Activated B cell treated with CpG ODN at 0.5 μM for 24 hours (primary cell): ENCODE results near the gene TANC2. TPM values are rescaled to one million over a fixed set of nuclear protein-coding genes. Genes with fewer than 3 reads are reported as not detected.

Experiments used
- ATAC-seq: fragments of 200-7000 bp; cut with Tn5 transposase; one replicate; pipeline ENCODE4 v1.10.0; 2021; ENCODE audit warnings: low read depth, mild to moderate bottlenecking, moderate library complexity
- CTCF ChIA-PET: fragments of 350-600 bp; sonication (Branson Sonifier 250); formaldehyde crosslinking; loops from one replicate; lab custom pipeline; 2021; ENCODE audit warnings: antibody characterized with exemption; lab: Charles Lee
- POLR2A ChIA-PET: fragments of 350-600 bp; sonication (Branson Sonifier 250); formaldehyde crosslinking; loops from one replicate; lab custom pipeline; 2021; ENCODE audit warnings: antibody characterized with exemption; lab: Charles Lee
- DNase-seq: peaks from one replicate; pipeline ENCODE4 v3.0.0; 2022
- H3K27ac Mint-ChIP-seq: one replicate; pipeline ENCODE4 v1.8.0; 2020; ENCODE audit warnings: mixed read lengths
- H3K27me3 Mint-ChIP-seq: one replicate; pipeline ENCODE4 v1.8.0; 2021; ENCODE audit warnings: mixed read lengths
- H3K36me3 Mint-ChIP-seq: one replicate; pipeline ENCODE4 v1.8.0; 2021; ENCODE audit warnings: low read depth, mixed read lengths
- H3K4me1 Mint-ChIP-seq: one replicate; pipeline ENCODE4 v1.8.0; 2021; ENCODE audit warnings: mixed read lengths
- H3K4me3 Mint-ChIP-seq: one replicate; pipeline ENCODE4 v1.8.0; 2020; ENCODE audit warnings: mild to moderate bottlenecking, mixed read lengths
- H3K9me3 Mint-ChIP-seq: one replicate; pipeline ENCODE4 v1.8.0; 2020; ENCODE audit warnings: mixed read lengths
- CTCF ChIP-seq: fragments of 200-600 bp; IDR thresholded peaks from one replicate; pipeline ENCODE4 v1.8.0; 2022; ENCODE audit warnings: antibody characterized with exemption, mild to moderate bottlenecking
- intact Hi-C: fragments of 100-400 bp; cut with micrococcal nuclease; formaldehyde crosslinking; loops from one replicate; pipeline ENCODE4 v1.15.1; 2024
- total RNA-seq: library from RNA; stranded (reverse); gene quantifications from 2 replicates; pipeline ENCODE4 v1.2.3, GENCODE V29; 2022

TANC2 gene
- total RNA-seq, 1 donor from 2014 or later, result 17.2 TPM

GRCh38 chr17:62923258-62924150, 42.5 kb upstream of the TANC2 start:
- no peak for TF ChIP-seq CTCF
- DNase-seq (no peak), ATAC-seq (no peak)
- Mint-ChIP-seq H3K27ac (no peak overlapping the region), H3K4me3 (no peak overlapping the region), H3K27me3 (peaks cover 12% of the 10 kb centered on the region), H3K36me3 (no peaks in the 10 kb centered on the region), H3K4me1 (no peaks in the 10 kb centered on the region), H3K9me3 (no peaks in the 10 kb centered on the region)
- intact Hi-C loops, result no loop called here
- CTCF ChIA-PET, result no interaction called here
- POLR2A ChIA-PET, result no interaction called here

- Mint-ChIP-seq H3K36me3 (no peaks in the 10 kb centered on the region), H3K27ac (no peak overlapping the region), H3K4me3 (no peak overlapping the region), H3K27me3 (peaks cover 6% of the 10 kb centered on the region), H3K4me1 (no peaks in the 10 kb centered on the region), H3K9me3 (no peaks in the 10 kb centered on the region)
- ChIA-PET POLR2A (no interaction called here), CTCF (no interaction called here)
- DNase-seq (no peak), ATAC-seq (no peak)
- no peak for TF ChIP-seq CTCF
- intact Hi-C loops, result no loop called here
These were observed 40.7 kb upstream of the TANC2 start for GRCh38 chr17:62925267-62925836.

- ChIA-PET POLR2A (no interaction called here), CTCF (no interaction called here)
- ATAC-seq (no peak), DNase-seq (no peak)
- no peaks in the 10 kb centered on the region for H3K36me3 Mint-ChIP-seq
- intact Hi-C loops, result no loop called here
- H3K4me3 Mint-ChIP-seq, result no peak overlapping the region
- peaks cover 10% of the 10 kb centered on the region for H3K27me3 Mint-ChIP-seq
- no peaks in the 10 kb centered on the region for H3K9me3 Mint-ChIP-seq
- no peak for TF ChIP-seq CTCF
- H3K27ac Mint-ChIP-seq, result no peak overlapping the region
- H3K4me1 Mint-ChIP-seq, result no peaks in the 10 kb centered on the region
These were observed 39.0 kb upstream of the TANC2 start for GRCh38 chr17:62927083-62927482.

GRCh38 chr17:62929320-62929719, 36.7 kb upstream of the TANC2 start:
- CTCF ChIA-PET, result interaction anchor here (1.4 kb wide), 1 partner anchor 10 kb away, joined by 3 read pairs; no protein-coding TSS in a partner anchor
- H3K4me3 Mint-ChIP-seq, result no peak overlapping the region
- no peaks in the 10 kb centered on the region for H3K36me3 Mint-ChIP-seq

More at GRCh38 chr17:62929320-62929719, 36.7 kb upstream of the TANC2 start:
- DNase-seq (no peak), ATAC-seq (no peak)
- H3K27me3 Mint-ChIP-seq, result peaks cover 17% of the 10 kb centered on the region
- intact Hi-C loops, result no loop called here
- no peak for TF ChIP-seq CTCF
- H3K4me1 Mint-ChIP-seq, result no peaks in the 10 kb centered on the region
- no peaks in the 10 kb centered on the region for H3K9me3 Mint-ChIP-seq
- no peak overlapping the region for H3K27ac Mint-ChIP-seq
- POLR2A ChIA-PET, result no interaction called here
